OCI-LY1 (cell line): ENCODE measurements around the gene CTDSPL.

Experiments used
- EZH2 ChIP-seq: fragments of 200-600 bp; sonication (generic), shearing (Covaris generic); IDR thresholded peaks from 2 replicates; pipeline ENCODE4 v1.8.0; 2017; ENCODE audit warnings: borderline replicate concordance, mixed run types, mild to moderate bottlenecking, antibody characterized with exemption, low read length, moderate library complexity, mixed read lengths
- TF ChIP-seq, protein P1 (sequence below): fragments of 200-600 bp; sonication (generic), shearing (Covaris generic); IDR thresholded peaks from 2 replicates; pipeline ENCODE4 v1.5.1; 2017; ENCODE audit warnings: mild to moderate bottlenecking, antibody characterized with exemption, low read length, moderate library complexity, mixed read lengths

GRCh38 chr3:37910671-37911400 is 49.2 kb downstream of the CTDSPL start:
- TF ChIP-seq, protein P1, sequence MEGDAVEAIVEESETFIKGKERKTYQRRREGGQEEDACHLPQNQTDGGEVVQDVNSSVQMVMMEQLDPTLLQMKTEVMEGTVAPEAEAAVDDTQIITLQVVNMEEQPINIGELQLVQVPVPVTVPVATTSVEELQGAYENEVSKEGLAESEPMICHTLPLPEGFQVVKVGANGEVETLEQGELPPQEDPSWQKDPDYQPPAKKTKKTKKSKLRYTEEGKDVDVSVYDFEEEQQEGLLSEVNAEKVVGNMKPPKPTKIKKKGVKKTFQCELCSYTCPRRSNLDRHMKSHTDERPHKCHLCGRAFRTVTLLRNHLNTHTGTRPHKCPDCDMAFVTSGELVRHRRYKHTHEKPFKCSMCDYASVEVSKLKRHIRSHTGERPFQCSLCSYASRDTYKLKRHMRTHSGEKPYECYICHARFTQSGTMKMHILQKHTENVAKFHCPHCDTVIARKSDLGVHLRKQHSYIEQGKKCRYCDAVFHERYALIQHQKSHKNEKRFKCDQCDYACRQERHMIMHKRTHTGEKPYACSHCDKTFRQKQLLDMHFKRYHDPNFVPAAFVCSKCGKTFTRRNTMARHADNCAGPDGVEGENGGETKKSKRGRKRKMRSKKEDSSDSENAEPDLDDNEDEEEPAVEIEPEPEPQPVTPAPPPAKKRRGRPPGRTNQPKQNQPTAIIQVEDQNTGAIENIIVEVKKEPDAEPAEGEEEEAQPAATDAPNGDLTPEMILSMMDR = no peak
- no peak for TF ChIP-seq EZH2
